22Rv1 (cell line): ENCODE data around the gene GNPDA1.
"Not testable (repeated sequence)": the region's sequence is repeated elsewhere in the genome, so short reads cannot be mapped to it uniquely, and the experiment has no call there.

ENCODE experiments used
- CTCF ChIP-seq: fragments of 450-650 bp; IDR thresholded peaks from 2 replicates; pipeline ENCODE4 v1.5.1; 2017; ENCODE audit warnings: mild to moderate bottlenecking
- ZFX ChIP-seq: fragments of 450-650 bp; IDR thresholded peaks from 2 replicates; pipeline ENCODE4 v1.6.1; 2017; ENCODE audit warnings: antibody characterized with exemption, borderline replicate concordance

GRCh38 chr5:142040881-142041280, 28.1 kb upstream of the GNPDA1 start:
- TF ChIP-seq CTCF, ZFX: not testable (repeated sequence)
